Left forelimb (tissue), 1 donor: Measurements from ENCODE around the gene CD52.

Experiments
- DNase-seq: peaks from one replicate; pipeline ENCODE4 v3.0.0-alpha.2; 2018; ENCODE audit warnings: low spot score

The CD52 gene

GRCh38 chr1:26335774-26336476 lies 18.2 kb downstream of the CD52 start:
- no peak for DNase-seq

GRCh38 chr1:26336477-26337205 lies 18.9 kb downstream of the CD52 start:
- no peak for DNase-seq

GRCh38 chr1:26337206-26337535 lies 19.4 kb downstream of the CD52 start:
- DNase-seq: no peak

GRCh38 chr1:26337625-26338024 lies 19.9 kb downstream of the CD52 start:
- DNase-seq: no peak

GRCh38 chr1:26338670-26339069 lies 20.9 kb downstream of the CD52 start:
- no peak for DNase-seq

GRCh38 chr1:26340047-26340481 lies 22.3 kb downstream of the CD52 start:
- DNase-seq: no peak

GRCh38 chr1:26344147-26344920 lies 26.6 kb downstream of the CD52 start:
- no peak for DNase-seq

- DNase-seq: no peak
Measured at GRCh38 chr1:26345718-26346117, 28.0 kb downstream of the CD52 start.

GRCh38 chr1:26346274-26347033 lies 28.7 kb downstream of the CD52 start:
- no peak for DNase-seq

- no peak for DNase-seq
Measured at GRCh38 chr1:26349188-26349876, 31.6 kb downstream of the CD52 start.

- DNase-seq: no peak
Measured at GRCh38 chr1:26349877-26350244, 32.1 kb downstream of the CD52 start.

GRCh38 chr1:26350343-26350700 lies 32.6 kb downstream of the CD52 start:
- no peak for DNase-seq

GRCh38 chr1:26350701-26351589 lies 33.2 kb downstream of the CD52 start:
- DNase-seq: no peak

- DNase-seq: no peak
Measured at GRCh38 chr1:26351590-26352337, 34.0 kb downstream of the CD52 start.

GRCh38 chr1:26352338-26352679 lies 34.6 kb downstream of the CD52 start:
- DNase-seq: no peak

- DNase-seq: no peak
Measured at GRCh38 chr1:26353210-26353859, 35.6 kb downstream of the CD52 start.

- DNase-seq: no peak
Measured at GRCh38 chr1:26353976-26354820, 36.4 kb downstream of the CD52 start, which contains the start of gene CRYBG2. CRYBG2 (minus strand) TSS chr1:26354130; CDS start chr1:26346657, 7,473 bp downstream.

GRCh38 chr1:26354972-26355371 lies 37.2 kb downstream of the CD52 start:
- DNase-seq: no peak

GRCh38 chr1:26356106-26356505 lies 38.3 kb downstream of the CD52 start:
- DNase-seq: no peak
